PC-3 (cell line): ENCODE data around the gene MTTP. TPM values are rescaled to one million over a fixed set of nuclear protein-coding genes. Genes with fewer than 3 reads are reported as not detected.

Experiments
- ATAC-seq: fragments of 200-7000 bp; cut with Tn5 transposase; 2 replicates; pipeline ENCODE4 v1.9.1; 2020; ENCODE audit warnings: mild to moderate bottlenecking, moderate library complexity
- BruUV-seq: library from RNA; stranded (reverse); fragments of 400-500 nt; replicated peaks from 2 replicates; lab custom pipeline; 2021; lab: Mats Ljungman, UMichigan
- CTCF ChIA-PET: fragments of 300-600 bp; sonication (Branson Sonifier 250); formaldehyde crosslinking; loops from one replicate; lab custom pipeline; 2022; ENCODE audit warnings: antibody characterized with exemption; lab: Charles Lee
- POLR2A ChIA-PET: fragments of 300-600 bp; sonication (Branson Sonifier 250); formaldehyde crosslinking; loops from one replicate; lab custom pipeline; 2022; ENCODE audit warnings: antibody characterized with exemption; ENCODE audit not compliant: unreplicated experiment; lab: Charles Lee
- DNase-seq: peaks from one replicate; pipeline ENCODE4 v3.0.0-alpha.2; 2015
- H2AFZ ChIP-seq: fragments of 300-600 bp; sonication (generic); 2 replicates; pipeline ENCODE4 v1.6.0; 2016; ENCODE audit warnings: antibody characterized with exemption, low read length
- H3F3A ChIP-seq: fragments of 300-600 bp; sonication (generic); one replicate; pipeline ENCODE4 v1.6.0; 2017; ENCODE audit warnings: antibody characterized with exemption, low read length, control low read depth, mild to moderate bottlenecking; ENCODE audit not compliant: unreplicated experiment
- H3K27ac ChIP-seq: fragments of 300-600 bp; sonication (generic); 2 replicates; pipeline ENCODE4 v1.5.1; 2016; ENCODE audit warnings: mild to moderate bottlenecking, low read length
- H3K27me3 ChIP-seq: fragments of 300-600 bp; sonication (generic); 2 replicates; pipeline ENCODE4 v1.6.1; 2016; ENCODE audit warnings: low read length, mixed read lengths
- H3K36me3 ChIP-seq: fragments of 300-600 bp; sonication (generic); 2 replicates; pipeline ENCODE4 v1.6.1; 2016; ENCODE audit warnings: low read depth, mixed run types, low read length, mixed read lengths
- H3K4me1 ChIP-seq: fragments of 300-600 bp; sonication (generic); 2 replicates; pipeline ENCODE4 v1.5.1; 2016; ENCODE audit warnings: low read length; ENCODE audit not compliant: insufficient read depth
- H3K4me2 ChIP-seq: fragments of 300-600 bp; sonication (generic); 2 replicates; pipeline ENCODE4 v1.6.0; 2016; ENCODE audit warnings: low read length
- H3K4me3 ChIP-seq: fragments of 300-600 bp; sonication (generic); 2 replicates; pipeline ENCODE4 v1.5.1; 2016; ENCODE audit warnings: mild to moderate bottlenecking, low read length, mixed read lengths
- H3K79me2 ChIP-seq: fragments of 300-600 bp; sonication (generic); 2 replicates; pipeline ENCODE4 v1.6.1; 2017; ENCODE audit warnings: low read length, mixed read lengths
- H3K9ac ChIP-seq: fragments of 300-600 bp; sonication (generic); 2 replicates; pipeline ENCODE4 v1.6.0; 2016; ENCODE audit warnings: mild to moderate bottlenecking, low read length
- H3K9me2 ChIP-seq: fragments of 300-600 bp; sonication (generic); replicated peaks from 2 replicates; pipeline ENCODE4 v1.6.1; 2016; ENCODE audit warnings: mixed run types, low read length, mixed read lengths
- H3K9me3 ChIP-seq: fragments of 300-600 bp; sonication (generic); 2 replicates; pipeline ENCODE4 v1.6.1; 2016; ENCODE audit warnings: low read length, mixed read lengths
- H4K20me1 ChIP-seq: fragments of 300-600 bp; sonication (generic); 2 replicates; pipeline ENCODE4 v1.6.1; 2016; ENCODE audit warnings: low read length, mixed read lengths
- EZH2 ChIP-seq: fragments of 300-600 bp; sonication (generic); IDR thresholded peaks from one replicate; pipeline ENCODE4 v1.6.1; 2017; ENCODE audit warnings: antibody characterized with exemption, mild to moderate bottlenecking, low read length; ENCODE audit not compliant: unreplicated experiment
- EZH2phosphoT487 ChIP-seq: fragments of 300-600 bp; sonication (generic); IDR thresholded peaks from 2 replicates; pipeline ENCODE4 v1.6.1; 2018; ENCODE audit warnings: mild to moderate bottlenecking, antibody characterized with exemption, low read length, borderline replicate concordance
- intact Hi-C: fragments of 100-400 bp; cut with micrococcal nuclease; formaldehyde crosslinking; loops from 2 replicates; pipeline ENCODE4 v1.9.0; 2023
- total RNA-seq: library from RNA; depleted of rRNA; stranded (reverse); fragments of >200 nt; gene quantifications from 2 replicates; pipeline ENCODE4 v1.2.3, GENCODE V29; 2014
- TF ChIP-seq, protein P1 (sequence below): fragments of 300-600 bp; sonication (generic); conservative IDR thresholded peaks from 2 replicates; pipeline ENCODE4 v1.5.1; 2017; ENCODE audit warnings: antibody characterized with exemption, low read depth, mild to moderate bottlenecking, low read length

MTTP gene
- total RNA-seq, 1 experiment from 2014 or later, result 0.33 TPM

DNA sequence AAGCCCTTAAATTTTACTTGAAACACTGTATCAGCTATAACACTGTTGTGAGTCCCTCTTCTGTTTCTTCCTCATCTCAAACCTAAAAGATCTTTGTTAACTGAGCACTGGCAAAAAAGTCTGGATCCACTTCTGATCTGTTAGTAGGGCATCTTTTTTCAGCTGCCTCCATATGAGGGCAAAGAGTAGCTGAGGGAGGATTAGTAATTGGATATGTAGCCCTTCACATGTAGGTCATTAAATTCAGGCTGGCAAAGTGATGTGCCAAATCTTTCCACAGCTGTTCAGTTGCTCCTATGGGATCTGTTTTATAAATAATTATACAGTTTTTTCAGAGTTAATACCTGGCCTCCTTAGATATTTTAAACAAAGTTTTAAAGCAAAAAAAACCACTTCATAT lies 9.7 kb upstream of the MTTP start:
- no TSS peak for BruUV-seq
- H4K20me1 ChIP-seq, result no peaks in the 10 kb centered on the region
- TF ChIP-seq EZH2 (no peak), EZH2phosphoT487 (no peak)
- TF ChIP-seq, protein P1, sequence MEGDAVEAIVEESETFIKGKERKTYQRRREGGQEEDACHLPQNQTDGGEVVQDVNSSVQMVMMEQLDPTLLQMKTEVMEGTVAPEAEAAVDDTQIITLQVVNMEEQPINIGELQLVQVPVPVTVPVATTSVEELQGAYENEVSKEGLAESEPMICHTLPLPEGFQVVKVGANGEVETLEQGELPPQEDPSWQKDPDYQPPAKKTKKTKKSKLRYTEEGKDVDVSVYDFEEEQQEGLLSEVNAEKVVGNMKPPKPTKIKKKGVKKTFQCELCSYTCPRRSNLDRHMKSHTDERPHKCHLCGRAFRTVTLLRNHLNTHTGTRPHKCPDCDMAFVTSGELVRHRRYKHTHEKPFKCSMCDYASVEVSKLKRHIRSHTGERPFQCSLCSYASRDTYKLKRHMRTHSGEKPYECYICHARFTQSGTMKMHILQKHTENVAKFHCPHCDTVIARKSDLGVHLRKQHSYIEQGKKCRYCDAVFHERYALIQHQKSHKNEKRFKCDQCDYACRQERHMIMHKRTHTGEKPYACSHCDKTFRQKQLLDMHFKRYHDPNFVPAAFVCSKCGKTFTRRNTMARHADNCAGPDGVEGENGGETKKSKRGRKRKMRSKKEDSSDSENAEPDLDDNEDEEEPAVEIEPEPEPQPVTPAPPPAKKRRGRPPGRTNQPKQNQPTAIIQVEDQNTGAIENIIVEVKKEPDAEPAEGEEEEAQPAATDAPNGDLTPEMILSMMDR, result no peak
- peak overlapping the region; percentile 95 for H3K4me2 ChIP-seq
- ChIA-PET CTCF (no interaction called here), POLR2A (no interaction called here)
- no peaks in the 10 kb centered on the region for H3K9me3 ChIP-seq
- ATAC-seq, result no peak
- intact Hi-C loops, result loop anchor here (2.0 to 5.0 kb wide), 3 partner anchors 157 to 497 kb away; no protein-coding TSS in a partner anchor
- no peaks in the 10 kb centered on the region for H3F3A ChIP-seq
- H3K4me3 ChIP-seq, result no peak overlapping the region
- H3K36me3 ChIP-seq, result no peaks in the 10 kb centered on the region
- peak overlapping the region; percentile 82; the same call in 1 of the 2 replicates for H2AFZ ChIP-seq
- H3K27me3 ChIP-seq, result no peaks in the 10 kb centered on the region
- H3K9ac ChIP-seq, result no peak overlapping the region
- peaks cover 9% of the 10 kb centered on the region; the same call in 1 of the 2 replicates for H3K4me1 ChIP-seq
- no peaks in the 10 kb centered on the region for H3K9me2 ChIP-seq
- DNase-seq, result no peak
- H3K27ac ChIP-seq, result no peak overlapping the region
- no peaks in the 10 kb centered on the region for H3K79me2 ChIP-seq

DNA sequence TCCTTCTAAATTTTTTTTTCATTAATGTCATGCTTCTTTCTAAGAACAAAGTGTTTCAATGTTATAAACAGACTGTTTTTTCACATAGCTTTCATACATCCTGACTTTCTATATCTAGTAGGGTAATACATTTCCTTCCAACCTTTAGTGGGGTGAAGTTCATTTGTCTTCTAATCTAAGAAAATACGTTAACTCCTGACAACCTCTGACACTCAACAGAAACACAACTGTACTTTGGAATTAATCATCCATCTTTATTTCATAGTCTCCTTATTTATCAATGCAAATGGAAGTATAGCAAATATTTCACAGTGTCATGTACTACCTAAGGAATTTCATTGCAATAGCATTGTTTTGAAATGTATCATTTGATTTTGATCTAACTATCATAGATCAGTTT lies 2.7 kb upstream of the MTTP start:
- Histone ChIP-seq H3K4me1 (no peaks in the 10 kb centered on the region), H3K27ac (no peak overlapping the region), H3F3A (no peaks in the 10 kb centered on the region), H3K27me3 (peaks cover 15% of the 10 kb centered on the region), H3K36me3 (no peaks in the 10 kb centered on the region), H3K79me2 (no peaks in the 10 kb centered on the region), H3K9ac (no peak overlapping the region), H3K4me2 (no peak overlapping the region), H3K9me2 (no peaks in the 10 kb centered on the region), H3K4me3 (no peak overlapping the region), H4K20me1 (no peaks in the 10 kb centered on the region), H3K9me3 (no peaks in the 10 kb centered on the region), H2AFZ (no peak overlapping the region)
- CTCF ChIA-PET, result no interaction called here
- ATAC-seq (no peak), DNase-seq (no peak)
- no peak for TF ChIP-seq EZH2phosphoT487
- TF ChIP-seq, protein P1, result no peak
- TF ChIP-seq EZH2, result no peak
- BruUV-seq, result no TSS peak
- intact Hi-C loops, result no loop called here
- POLR2A ChIA-PET, result no interaction called here

DNA sequence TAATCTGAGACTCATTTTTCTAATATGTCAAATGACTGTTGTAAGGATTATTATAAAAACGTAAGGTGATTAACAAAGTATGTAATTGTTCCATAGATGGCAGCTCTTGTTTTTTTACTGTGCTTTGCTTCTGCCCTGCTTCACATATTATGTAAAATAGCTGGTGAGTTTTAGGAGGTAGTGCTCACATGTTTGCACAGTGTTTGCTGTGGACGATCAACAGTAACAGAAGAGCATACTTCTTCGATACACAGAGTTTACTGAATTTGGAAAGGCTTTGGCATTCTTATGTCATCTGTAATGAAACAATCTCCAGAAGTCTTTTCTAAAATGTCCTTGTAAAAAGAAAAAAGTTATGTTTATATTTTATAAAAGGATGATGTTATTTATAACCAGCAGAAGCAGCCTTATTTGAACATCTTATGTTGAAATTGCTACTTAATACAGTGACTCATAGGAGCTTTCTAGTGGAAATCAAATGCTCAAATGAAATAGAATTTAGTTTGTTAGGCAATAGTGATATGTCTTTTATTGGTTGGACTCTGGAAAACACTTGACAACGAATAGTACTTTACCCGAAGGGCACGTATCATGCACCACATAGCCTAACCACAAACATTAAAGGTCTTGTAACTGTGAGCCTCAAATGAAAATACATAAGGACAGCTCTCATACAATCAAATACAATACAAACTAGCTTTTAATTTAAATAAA lies 1.9 kb upstream of the MTTP start:
- H3K4me1 ChIP-seq, result no peaks in the 10 kb centered on the region
- H3K4me3 ChIP-seq, result no peak overlapping the region
- TF ChIP-seq, protein P1, result no peak
- TF ChIP-seq EZH2phosphoT487, result no peak
- no peak for TF ChIP-seq EZH2
- H3K9me3 ChIP-seq, result no peaks in the 10 kb centered on the region
- DNase-seq (peak; percentile 23), ATAC-seq (no peak)
- H3K9ac ChIP-seq, result no peak overlapping the region
- intact Hi-C loops, result no loop called here
- H3K27ac ChIP-seq, result no peak overlapping the region
- peaks cover 15% of the 10 kb centered on the region for H3K27me3 ChIP-seq
- H3K79me2 ChIP-seq, result no peaks in the 10 kb centered on the region
- H2AFZ ChIP-seq, result no peak overlapping the region
- BruUV-seq, result no TSS peak
- ChIA-PET CTCF (no interaction called here), POLR2A (no interaction called here)
- H3F3A ChIP-seq, result no peaks in the 10 kb centered on the region
- no peaks in the 10 kb centered on the region for H3K36me3 ChIP-seq
- no peaks in the 10 kb centered on the region for H4K20me1 ChIP-seq
- peak overlapping the region; percentile 13 for H3K4me2 ChIP-seq
- no peaks in the 10 kb centered on the region for H3K9me2 ChIP-seq
